Epithelial cell of proximal tubule (primary cell): ENCODE measurements around the gene EIF3A. TPM values are rescaled to one million over a fixed set of nuclear protein-coding genes. Genes with fewer than 3 reads are reported as not detected.

ENCODE experiments used
- DNase-seq: peaks from one replicate; pipeline ENCODE4 v3.0.0-alpha.2; 2011; ENCODE audit warnings: low read depth
- H3K4me3 ChIP-seq: 2 replicates; pipeline ENCODE4 v1.5.1; 2011; ENCODE audit warnings: low read depth, mild to moderate bottlenecking, low read length
- CTCF ChIP-seq: conservative IDR thresholded peaks from 2 replicates; pipeline ENCODE4 v1.5.1; 2012; ENCODE audit warnings: low read depth, mild to moderate bottlenecking, low read length
- total RNA-seq: library from RNA; depleted of rRNA; stranded (reverse); fragments of >200 nt; gene quantifications from 2 replicates; pipeline ENCODE4 v1.2.3, GENCODE V29; 2015

The EIF3A gene
- total RNA-seq, 1 donor from 2014 or later, result 102 TPM

GRCh38 chr10:119078422-119079179, 2.0 kb downstream of the EIF3A start:
- peak overlapping the region; percentile 97 for H3K4me3 ChIP-seq
- DNase-seq, result no peak
- TF ChIP-seq CTCF, result no peak

- DNase-seq, result no peak
- no peak overlapping the region for H3K4me3 ChIP-seq
- TF ChIP-seq CTCF, result no peak
These were observed 7.0 kb downstream of the EIF3A start for GRCh38 chr10:119073584-119073983.

GRCh38 chr10:119070395-119071165, 10.0 kb downstream of the EIF3A start:
- DNase-seq, result no peak
- no peak for TF ChIP-seq CTCF
- H3K4me3 ChIP-seq, result no peak overlapping the region

- H3K4me3 ChIP-seq, result no peak overlapping the region
- TF ChIP-seq CTCF, result no peak
- DNase-seq, result no peak
These were observed 18.7 kb downstream of the EIF3A start for GRCh38 chr10:119061926-119062325.

- H3K4me3 ChIP-seq, result no peak overlapping the region
- no peak for TF ChIP-seq CTCF
- no peak for DNase-seq
These were observed 19.3 kb downstream of the EIF3A start for GRCh38 chr10:119061352-119061751.

- no peak for DNase-seq
- TF ChIP-seq CTCF, result no peak
- H3K4me3 ChIP-seq, result no peak overlapping the region
These were observed 20.5 kb downstream of the EIF3A start for GRCh38 chr10:119060107-119060506.
